H1 (cell line): ENCODE measurements around the gene INF2. TPM values are rescaled to one million over a fixed set of nuclear protein-coding genes. Genes with fewer than 3 reads are reported as not detected.

ENCODE experiments used
- CTCF ChIA-PET: fragments of 300-600 bp; sonication (Branson Sonifier 250); formaldehyde crosslinking; loops from one replicate; lab custom pipeline; 2021; ENCODE audit not compliant: partially characterized antibody; lab: Charles Lee
- POLR2A ChIA-PET: fragments of 300-600 bp; sonication (Branson Sonifier 250); formaldehyde crosslinking; loops from one replicate; lab custom pipeline; 2021; ENCODE audit warnings: inconsistent platforms; ENCODE audit not compliant: partially characterized antibody; lab: Charles Lee
- DNase-seq, 2 experiments: peaks; one replicate each; pipeline versions ENCODE4 v3.0.0 to v3.0.0-alpha.2; 2010 to 2022; ENCODE audit warnings: low spot score in 2 of 2, low read depth in 1 of 2, mixed read lengths in 1 of 2
- FAIRE-seq: peaks from 2 replicates; lab custom pipeline; 2011; peaks lifted over from hg19 to GRCh38; lab: Jason Lieb, UNC
- H2AFZ ChIP-seq: 2 replicates; pipeline ENCODE4 v1.8.1; 2012; ENCODE audit warnings: low read length, inconsistent platforms
- H2AK5ac ChIP-seq: 2 replicates; pipeline ENCODE4 v1.6.1; 2013; ENCODE audit warnings: low read depth, low read length
- H2BK120ac ChIP-seq: replicated peaks from 2 replicates; pipeline ENCODE3; 2013; ENCODE audit warnings: low read depth, low read length, inconsistent platforms
- H2BK12ac ChIP-seq: 2 replicates; pipeline ENCODE4 v1.6.1; 2013; ENCODE audit warnings: low read depth, low read length
- H2BK15ac ChIP-seq: 2 replicates; pipeline ENCODE4 v1.6.1; 2013; ENCODE audit warnings: low read length
- H2BK20ac ChIP-seq: 2 replicates; pipeline ENCODE4 v1.6.1; 2013; ENCODE audit warnings: low read length
- H2BK5ac ChIP-seq: 2 replicates; pipeline ENCODE4 v1.6.1; 2013; ENCODE audit warnings: low read depth, low read length
- H3K14ac ChIP-seq: 2 replicates; pipeline ENCODE4 v1.6.1; 2013; ENCODE audit warnings: inconsistent platforms; ENCODE audit not compliant: insufficient read length
- H3K18ac ChIP-seq: 2 replicates; pipeline ENCODE4 v1.6.1; 2013; ENCODE audit warnings: low read length; ENCODE audit errors: extremely low read depth
- H3K23ac ChIP-seq: 2 replicates; pipeline ENCODE4 v1.6.1; 2013; ENCODE audit warnings: inconsistent platforms; ENCODE audit not compliant: insufficient read length
- H3K23me2 ChIP-seq: 2 replicates; pipeline ENCODE4 v1.6.1; 2013; ENCODE audit warnings: low read depth, low read length
- H3K27ac ChIP-seq: 2 replicates; pipeline ENCODE4 v1.6.1; 2011; ENCODE audit warnings: low read depth, low read length, inconsistent platforms
- H3K27me3 ChIP-seq, 4 experiments: replicated peaks in 1 of 4; 1 replicate in 1 of 4; 2 replicates in 3 of 4; pipeline versions ENCODE4 v1.6.1 to v1.8.1; 2011 to 2013; ENCODE audit warnings: low read length in 3 of 4, mild to moderate bottlenecking in 3 of 4, inconsistent platforms in 2 of 4, mixed read lengths in 2 of 4, moderate library complexity in 1 of 4; ENCODE audit not compliant: control insufficient read depth in 3 of 4, insufficient read depth in 3 of 4; ENCODE audit errors: extremely low read depth in 1 of 4
- H3K36me3 ChIP-seq, 4 experiments: 2 replicates each; pipeline versions ENCODE4 v1.6.1 to v1.8.1; 2011 to 2013; ENCODE audit warnings: mild to moderate bottlenecking in 4 of 4, low read length in 3 of 4, moderate library complexity in 2 of 4, control low read depth in 1 of 4, inconsistent platforms in 1 of 4; ENCODE audit not compliant: insufficient read depth in 4 of 4, control insufficient read depth in 2 of 4
- H3K4ac ChIP-seq: replicated peaks from 2 replicates; pipeline ENCODE3; 2013; ENCODE audit warnings: low read length, low read depth, mixed read lengths, inconsistent platforms; ENCODE audit not compliant: insufficient read length
- H3K4me1 ChIP-seq, 4 experiments: replicated peaks in 1 of 4; 1 replicate in 1 of 4; 2 replicates in 3 of 4; pipeline versions ENCODE4 v1.6.1 to v1.8.1; 2011 to 2013; ENCODE audit warnings: low read length in 3 of 4, inconsistent platforms in 2 of 4, mixed read lengths in 1 of 4; ENCODE audit not compliant: insufficient read depth in 4 of 4, control insufficient read depth in 3 of 4
- H3K4me2 ChIP-seq, 2 experiments: 2 replicates each; pipeline versions ENCODE4 v1.6.1 to v1.8.1; 2011 to 2013; ENCODE audit warnings: low read depth in 2 of 2, low read length in 2 of 2, control low read depth in 1 of 2, inconsistent platforms in 1 of 2, mild to moderate bottlenecking in 1 of 2; ENCODE audit not compliant: insufficient read depth in 1 of 2
- H3K4me3 ChIP-seq, 4 experiments: fragments of 200-600, 300-600 bp in 1 of 4; sonication (generic), shearing (Covaris generic), sonication (Bioruptor Twin) in 1 of 4; 2 replicates each; pipeline versions ENCODE4 v1.5.1 to v1.8.1; 2011 to 2016; ENCODE audit warnings: low read length in 4 of 4, low read depth in 3 of 4, control low read depth in 2 of 4, inconsistent platforms in 2 of 4, mild to moderate bottlenecking in 2 of 4, mixed read lengths in 1 of 4, moderate library complexity in 1 of 4; ENCODE audit not compliant: insufficient read depth in 2 of 4; ENCODE audit errors: extremely low read depth in 1 of 4
- H3K56ac ChIP-seq: replicated peaks from 2 replicates; pipeline ENCODE3; 2013; ENCODE audit warnings: low read depth, mild to moderate bottlenecking, mixed read lengths, low read length, inconsistent platforms; ENCODE audit not compliant: insufficient read length
- H3K79me1 ChIP-seq: 2 replicates; pipeline ENCODE4 v1.6.1; 2013; ENCODE audit warnings: low read depth, low read length, control low read depth
- H3K79me2 ChIP-seq, 2 experiments: 2 replicates each; pipeline versions ENCODE4 v1.6.1 to v1.8.1; 2012 to 2013; ENCODE audit warnings: low read length in 2 of 2, mild to moderate bottlenecking in 2 of 2, inconsistent platforms in 1 of 2; ENCODE audit not compliant: insufficient read depth in 2 of 2, control insufficient read depth in 1 of 2
- H3K9ac ChIP-seq, 4 experiments: replicated peaks in 1 of 4; 1 replicate in 1 of 4; 2 replicates in 3 of 4; pipeline versions ENCODE4 v1.6.1 to v1.8.1; 2011 to 2013; ENCODE audit warnings: low read depth in 3 of 4, low read length in 3 of 4, control low read depth in 2 of 4, mild to moderate bottlenecking in 2 of 4, moderate library complexity in 2 of 4, inconsistent platforms in 1 of 4; ENCODE audit errors: extremely low read depth in 1 of 4
- H3K9me3 ChIP-seq, 2 experiments: 2 replicates each; pipeline versions ENCODE4 v1.6.1 to v1.8.1; 2012 to 2013; ENCODE audit warnings: mild to moderate bottlenecking in 2 of 2, moderate library complexity in 2 of 2, control low read depth in 1 of 2, inconsistent platforms in 1 of 2, low read depth in 1 of 2, low read length in 1 of 2, mixed read lengths in 1 of 2; ENCODE audit not compliant: insufficient read depth in 2 of 2
- H4K20me1 ChIP-seq, 2 experiments: replicated peaks in 1 of 2; 2 replicates each; pipeline versions ENCODE3 to v1.8.1; 2011 to 2013; ENCODE audit warnings: inconsistent platforms in 2 of 2, low read length in 2 of 2, mild to moderate bottlenecking in 1 of 2; ENCODE audit not compliant: insufficient read depth in 2 of 2, control insufficient read depth in 1 of 2
- H4K5ac ChIP-seq: 2 replicates; pipeline ENCODE4 v1.6.1; 2013; ENCODE audit warnings: low read length, low read depth, mixed read lengths, inconsistent platforms; ENCODE audit not compliant: insufficient read length
- H4K8ac ChIP-seq: 2 replicates; pipeline ENCODE4 v1.8.0; 2013; ENCODE audit warnings: mild to moderate bottlenecking, moderate library complexity, low read length, inconsistent platforms; ENCODE audit not compliant: insufficient read depth; ENCODE audit errors: extremely low read depth
- H4K91ac ChIP-seq: replicated peaks from 2 replicates; pipeline ENCODE3; 2013; ENCODE audit warnings: low read length, mixed read lengths, inconsistent platforms; ENCODE audit not compliant: insufficient read length
- BCL11A ChIP-seq, 2 experiments: IDR thresholded peaks; one replicate each; pipeline ENCODE4 v1.6.1; 2011; ENCODE audit warnings: low read depth in 2 of 2, low read length in 2 of 2, mild to moderate bottlenecking in 2 of 2
- CBX8 ChIP-seq: fragments of 300-800, 300-1000 bp; sonication (generic); IDR thresholded peaks from 2 replicates; pipeline ENCODE4 v1.7.1; 2016; ENCODE audit warnings: low read depth, low read length, borderline replicate concordance
- HDAC6 ChIP-seq: IDR thresholded peaks from one replicate; pipeline ENCODE4 v1.7.1; 2012; ENCODE audit warnings: low read depth, mild to moderate bottlenecking, inconsistent platforms, low read length, moderate library complexity
- SUZ12 ChIP-seq: fragments of 200-600 bp; sonication (generic); IDR thresholded peaks from 2 replicates; pipeline ENCODE4 v1.6.1; 2012; ENCODE audit warnings: mild to moderate bottlenecking, inconsistent platforms, low read length, moderate library complexity, mixed read lengths
- WGBS, 2 experiments: shearing (Covaris generic) in 1 of 2; methylation state at CpG; one replicate each; pipeline versions ENCODE4 v1.1.6 to v1.1.7; 2013 to 2015; ENCODE audit warnings: low lambda C conversion rate in 2 of 2, mixed read lengths in 2 of 2, inconsistent platforms in 1 of 2, low coverage in 1 of 2, missing lambda C conversion rate in 1 of 2; ENCODE audit not compliant: insufficient replicate concordance in 2 of 2, insufficient coverage in 1 of 2, insufficient read length in 1 of 2; ENCODE audit errors: extremely low coverage in 1 of 2, missing lambda C conversion rate in 1 of 2; 5-methylcytosine and 5-hydroxymethylcytosine counted together
- polyA plus RNA-seq, 7 experiments: library from polyadenylated mRNA; depleted of rRNA in 3 of 7; stranded (reverse) in 5 of 7; unstranded in 2 of 7; fragments of >200 nt in 5 of 7; fragments of 200-250 nt in 2 of 7; gene quantifications; 1 replicate in 5 of 7; 2 replicates in 1 of 7; 4 replicates in 1 of 7; pipeline versions ENCODE4 v1.2.1 to v1.2.3, GENCODE V29; 2011 to 2013; ENCODE audit warnings: missing spikeins in 2 of 7, mixed read lengths in 2 of 7
- total RNA-seq: library from RNA; stranded (reverse); fragmentation: NEBNext Ultra II Directional; extraction: Animal tissue kit (Norgen Biotek cat#: 25700); gene quantifications from 2 replicates; pipeline ENCODE4 v1.2.1, GENCODE V29; 2021

The INF2 gene
- total and polyA plus RNA-seq, 2 of the 8 experiments (the other 6 are each of a cell fraction or from before 2014, with no cell fraction given): 29.1 to 59.5 TPM

DNA sequence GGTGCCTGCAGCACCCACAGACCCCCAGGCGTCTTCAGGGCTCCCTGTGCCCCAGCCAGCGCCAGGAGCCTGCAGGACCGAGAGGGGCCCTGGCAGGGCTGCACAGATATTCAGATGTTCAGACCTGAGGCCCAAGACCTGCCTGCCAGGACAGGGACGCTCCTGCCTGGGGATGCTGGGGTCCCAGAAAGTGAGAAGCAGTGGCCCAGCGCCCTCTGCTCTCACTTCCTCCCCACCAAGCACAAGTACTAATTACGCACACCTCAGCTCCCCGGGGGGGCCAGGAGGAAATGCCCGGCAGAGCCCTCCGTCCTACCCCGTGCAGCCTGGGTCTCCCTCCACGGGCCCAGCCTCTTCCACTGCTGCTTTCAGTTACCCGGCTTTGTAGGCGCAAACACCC, 28.8 kb upstream of the INF2 start:
- no peak for DNase-seq

More for the DNA sequence above, 28.8 kb upstream of the INF2 start:
- Histone ChIP-seq H3K9ac (no peak overlapping the region), H2BK15ac (no peak overlapping the region), H2BK120ac (no peak overlapping the region), H3K4me1 (peaks cover 0 to 12% (median 5%) of the 10 kb centered on the region in 4 experiments; a peak in 6 of 7 replicates), H2AFZ (no peak overlapping the region), H3K56ac (no peak overlapping the region), H2BK5ac (no peak overlapping the region), H2BK20ac (no peak overlapping the region), H3K27me3 (0 out of 7 replicates have a peak, but pooled peaks cover 0 to 2% (median under 1%) of the 10 kb centered on the region in 4 experiments)
- WGBS, 2 experiments: 87% methylated on average over 12 of the region's 13 CpGs; no CpG with 5 or more reads in 1 of the 2 experiments
- TF ChIP-seq SUZ12: no peak
- no peak for TF ChIP-seq CBX8
- no peak for TF ChIP-seq HDAC6
- no peak for TF ChIP-seq BCL11A (IDR thresholded peaks at IDR 0.05; ENCODE audit: low read depth in 2 of 2, low read length in 2 of 2)
- TF ChIP-seq, all 59 proteins: peak for 0
- H3K18ac ChIP-seq: no peak overlapping the region; the same call in 1 of the 2 replicates
- no peak overlapping the region for H4K5ac ChIP-seq
- POLR2A ChIA-PET: interaction anchor here (0.7 kb wide), 1 partner anchor 21 kb away, joined by 3 read pairs; no protein-coding TSS in a partner anchor
- peaks cover 6% of the 10 kb centered on the region; the same call in 1 of the 2 replicates for H3K23me2 ChIP-seq
- H3K27ac ChIP-seq: no peak overlapping the region
- H4K8ac ChIP-seq: no peak overlapping the region
- H2BK12ac ChIP-seq: no peak overlapping the region
- FAIRE-seq: no peak
- H4K20me1 ChIP-seq: peaks cover 0 to 6% of the 10 kb centered on the region in 2 experiments
- no peak overlapping the region for H4K91ac ChIP-seq
- H2AK5ac ChIP-seq: no peak overlapping the region
- peaks cover 0 to under 1% of the 10 kb centered on the region in 2 experiments; a peak in 1 of 4 replicates for H3K9me3 ChIP-seq
- no peak overlapping the region for H3K4ac ChIP-seq
- CTCF ChIA-PET: interaction anchor here (0.8 to 1.0 kb wide), 5 partner anchors 9 to 64 kb away, joined by 3 to 6 read pairs (median 3); no protein-coding TSS in a partner anchor
- no peaks in the 10 kb centered on the region for H3K36me3 ChIP-seq
- H3K4me2 ChIP-seq: no peak overlapping the region
- H3K23ac ChIP-seq: no peak overlapping the region
- H3K14ac ChIP-seq: no peak overlapping the region
- H3K79me1 ChIP-seq: peaks cover 2% of the 10 kb centered on the region; the same call in 1 of the 2 replicates
- no peak overlapping the region for H3K4me3 ChIP-seq
- no peaks in the 10 kb centered on the region for H3K79me2 ChIP-seq
